Caco-2 (cell line): ENCODE measurements around the gene OR10J4. TPM values are rescaled to one million over a fixed set of nuclear protein-coding genes. Genes with fewer than 3 reads are reported as not detected.

Experiments
- BruUV-seq: library from RNA; stranded (reverse); fragments of 400-500 nt; replicated peaks from 2 replicates; lab custom pipeline; 2021; lab: Mats Ljungman, UMichigan
- CTCF ChIA-PET: fragments of 300-600 bp; sonication (Branson Sonifier 250); formaldehyde crosslinking; loops from one replicate; lab custom pipeline; 2022; ENCODE audit warnings: antibody characterized with exemption; lab: Charles Lee
- POLR2A ChIA-PET: fragments of 300-600 bp; sonication (Branson Sonifier 250); formaldehyde crosslinking; loops from one replicate; lab custom pipeline; 2022; ENCODE audit warnings: antibody characterized with exemption; lab: Charles Lee
- DNase-seq, 2 experiments: peaks; one replicate each; pipeline versions ENCODE4 v3.0.0 to v3.0.0-alpha.2; 2020 to 2022
- H3K27me3 ChIP-seq: replicated peaks from 2 replicates; pipeline ENCODE4 v1.6.0; 2011; ENCODE audit warnings: low read length; ENCODE audit not compliant: control insufficient read depth, insufficient read depth
- H3K36me3 ChIP-seq: 2 replicates; pipeline ENCODE4 v1.5.1; 2011; ENCODE audit warnings: low read length; ENCODE audit not compliant: control insufficient read depth, insufficient read depth
- H3K4me1 ChIP-seq: fragments of 250-450 bp; sonication (Bioruptor Pico); 2 replicates; pipeline ENCODE4 v1.5.1; 2020; ENCODE audit warnings: mild to moderate bottlenecking
- H3K4me3 ChIP-seq: 2 replicates; pipeline ENCODE4 v1.5.1; 2011; ENCODE audit warnings: low read depth, mild to moderate bottlenecking, control low read depth, low read length
- H3K9me3 ChIP-seq: fragments of 250-450 bp; sonication (Bioruptor Pico); 2 replicates; pipeline ENCODE4 v1.5.1; 2020; ENCODE audit warnings: mild to moderate bottlenecking, moderate library complexity
- H3K27ac Mint-ChIP-seq: one replicate; pipeline ENCODE4 v1.8.0; 2022; ENCODE audit warnings: mixed read lengths; ENCODE audit not compliant: unreplicated experiment
- H3K27me3 Mint-ChIP-seq: one replicate; pipeline ENCODE4 v1.8.0; 2022; ENCODE audit warnings: mixed read lengths; ENCODE audit not compliant: insufficient read depth, unreplicated experiment
- H3K36me3 Mint-ChIP-seq: one replicate; pipeline ENCODE4 v1.8.0; 2022; ENCODE audit warnings: mild to moderate bottlenecking, mixed read lengths; ENCODE audit not compliant: insufficient read depth, unreplicated experiment
- H3K4me1 Mint-ChIP-seq: one replicate; pipeline ENCODE4 v1.8.0; 2022; ENCODE audit warnings: low read depth, mixed read lengths; ENCODE audit not compliant: unreplicated experiment
- H3K4me3 Mint-ChIP-seq: one replicate; pipeline ENCODE4 v1.8.0; 2022; ENCODE audit warnings: mild to moderate bottlenecking, moderate library complexity, mixed read lengths; ENCODE audit not compliant: unreplicated experiment
- H3K9me3 Mint-ChIP-seq: one replicate; pipeline ENCODE4 v1.8.0; 2022; ENCODE audit warnings: mixed read lengths; ENCODE audit not compliant: unreplicated experiment
- intact Hi-C: fragments of 100-400 bp; cut with micrococcal nuclease; formaldehyde crosslinking; loops from one replicate; pipeline ENCODE4 v1.10.0; 2022; ENCODE audit not compliant: unreplicated experiment
- total RNA-seq: library from RNA; stranded (reverse); gene quantifications from 2 replicates; pipeline ENCODE4 v1.2.3, GENCODE V29; 2022
- TF ChIP-seq, protein P1 (sequence below), 2 experiments: fragments of 200-600 bp in 1 of 2; IDR thresholded peaks; 1 replicate in 1 of 2; 2 replicates in 1 of 2; pipeline versions ENCODE4 v1.5.1 to v1.8.0; 2011 to 2022; ENCODE audit warnings: antibody characterized with exemption in 1 of 2, control low read depth in 1 of 2, inconsistent platforms in 1 of 2, low read depth in 1 of 2, low read length in 1 of 2, mild to moderate bottlenecking in 1 of 2, moderate library complexity in 1 of 2; ENCODE audit not compliant: insufficient read depth in 1 of 2, severe bottlenecking in 1 of 2, unreplicated experiment in 1 of 2

Gene OR10J4
- total RNA-seq, 1 experiment from 2014 or later, result not detected

DNA sequence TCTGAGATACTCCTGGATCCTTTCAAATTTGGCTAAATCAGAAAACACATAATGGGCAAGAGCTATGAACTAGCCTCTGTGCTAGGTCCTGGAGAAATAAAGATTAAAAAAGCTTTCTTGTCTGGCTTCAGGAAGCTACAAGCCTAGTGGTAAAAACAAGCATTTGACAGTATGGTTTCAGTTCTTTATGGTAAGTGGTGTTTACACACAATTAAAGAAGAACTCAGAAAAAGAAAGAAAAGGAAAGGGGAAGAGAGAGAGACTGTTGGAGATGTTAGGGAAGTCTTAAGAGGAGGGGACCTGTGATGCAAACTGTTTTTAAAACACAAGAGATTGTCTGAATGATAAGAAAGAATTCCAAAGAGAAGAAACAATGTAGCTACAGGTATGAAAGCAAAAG, 9.4 kb downstream of the OR10J4 start:
- no peaks in the 10 kb centered on the region for H3K27me3 Mint-ChIP-seq
- Histone ChIP-seq H3K4me3 (no peak overlapping the region), H3K27me3 (no peaks in the 10 kb centered on the region), H3K4me1 (peaks cover 6% of the 10 kb centered on the region), H3K36me3 (no peaks in the 10 kb centered on the region), H3K9me3 (no peaks in the 10 kb centered on the region)
- ChIA-PET CTCF (no interaction called here), POLR2A (no interaction called here)
- H3K9me3 Mint-ChIP-seq, result no peaks in the 10 kb centered on the region
- no peak overlapping the region for H3K4me3 Mint-ChIP-seq
- no peaks in the 10 kb centered on the region for H3K4me1 Mint-ChIP-seq
- no peak overlapping the region for H3K27ac Mint-ChIP-seq
- BruUV-seq, result no TSS peak
- H3K36me3 Mint-ChIP-seq, result no peaks in the 10 kb centered on the region
- no peak for DNase-seq
- TF ChIP-seq, protein P1, sequence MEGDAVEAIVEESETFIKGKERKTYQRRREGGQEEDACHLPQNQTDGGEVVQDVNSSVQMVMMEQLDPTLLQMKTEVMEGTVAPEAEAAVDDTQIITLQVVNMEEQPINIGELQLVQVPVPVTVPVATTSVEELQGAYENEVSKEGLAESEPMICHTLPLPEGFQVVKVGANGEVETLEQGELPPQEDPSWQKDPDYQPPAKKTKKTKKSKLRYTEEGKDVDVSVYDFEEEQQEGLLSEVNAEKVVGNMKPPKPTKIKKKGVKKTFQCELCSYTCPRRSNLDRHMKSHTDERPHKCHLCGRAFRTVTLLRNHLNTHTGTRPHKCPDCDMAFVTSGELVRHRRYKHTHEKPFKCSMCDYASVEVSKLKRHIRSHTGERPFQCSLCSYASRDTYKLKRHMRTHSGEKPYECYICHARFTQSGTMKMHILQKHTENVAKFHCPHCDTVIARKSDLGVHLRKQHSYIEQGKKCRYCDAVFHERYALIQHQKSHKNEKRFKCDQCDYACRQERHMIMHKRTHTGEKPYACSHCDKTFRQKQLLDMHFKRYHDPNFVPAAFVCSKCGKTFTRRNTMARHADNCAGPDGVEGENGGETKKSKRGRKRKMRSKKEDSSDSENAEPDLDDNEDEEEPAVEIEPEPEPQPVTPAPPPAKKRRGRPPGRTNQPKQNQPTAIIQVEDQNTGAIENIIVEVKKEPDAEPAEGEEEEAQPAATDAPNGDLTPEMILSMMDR (IDR thresholded peaks at IDR 0.05; ENCODE audit: insufficient read depth in 1 of 2, low read depth in 1 of 2, low read length in 1 of 2, severe bottlenecking in 1 of 2, unreplicated experiment in 1 of 2), result no peak
- intact Hi-C loops, result no loop called here

DNA sequence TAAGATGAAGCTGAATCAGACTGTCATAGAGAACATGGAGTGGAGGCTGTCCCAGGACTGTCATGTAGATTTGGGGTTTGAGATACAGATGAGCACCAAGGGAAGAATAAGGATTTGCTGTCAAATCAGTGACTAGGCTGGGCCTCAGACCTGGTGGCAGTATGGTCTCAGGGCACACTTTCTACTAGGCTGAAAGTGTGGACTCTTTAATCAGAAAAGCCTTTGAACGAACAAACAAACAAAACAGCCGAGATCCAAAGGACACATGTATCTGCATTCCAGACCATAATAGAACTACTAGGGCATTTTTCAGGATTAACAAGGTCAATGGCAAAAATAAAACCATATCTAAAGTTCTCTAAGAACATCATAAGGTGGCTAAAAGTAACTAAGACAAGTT, 10.4 kb downstream of the OR10J4 start:
- TF ChIP-seq, protein P1 (IDR thresholded peaks at IDR 0.05; ENCODE audit: insufficient read depth in 1 of 2, low read depth in 1 of 2, low read length in 1 of 2, severe bottlenecking in 1 of 2, unreplicated experiment in 1 of 2), result no peak
- Histone ChIP-seq H3K36me3 (no peaks in the 10 kb centered on the region), H3K4me3 (no peak overlapping the region), H3K9me3 (no peaks in the 10 kb centered on the region), H3K4me1 (peaks cover 6% of the 10 kb centered on the region), H3K27me3 (no peaks in the 10 kb centered on the region)
- CTCF ChIA-PET, result no interaction called here
- Mint-ChIP-seq H3K9me3 (peaks cover 1% of the 10 kb centered on the region), H3K4me1 (no peaks in the 10 kb centered on the region), H3K27ac (no peak overlapping the region), H3K4me3 (no peak overlapping the region), H3K36me3 (no peaks in the 10 kb centered on the region), H3K27me3 (no peaks in the 10 kb centered on the region)
- POLR2A ChIA-PET, result no interaction called here
- BruUV-seq, result no TSS peak
- no peak for DNase-seq
- intact Hi-C loops, result no loop called here

DNA sequence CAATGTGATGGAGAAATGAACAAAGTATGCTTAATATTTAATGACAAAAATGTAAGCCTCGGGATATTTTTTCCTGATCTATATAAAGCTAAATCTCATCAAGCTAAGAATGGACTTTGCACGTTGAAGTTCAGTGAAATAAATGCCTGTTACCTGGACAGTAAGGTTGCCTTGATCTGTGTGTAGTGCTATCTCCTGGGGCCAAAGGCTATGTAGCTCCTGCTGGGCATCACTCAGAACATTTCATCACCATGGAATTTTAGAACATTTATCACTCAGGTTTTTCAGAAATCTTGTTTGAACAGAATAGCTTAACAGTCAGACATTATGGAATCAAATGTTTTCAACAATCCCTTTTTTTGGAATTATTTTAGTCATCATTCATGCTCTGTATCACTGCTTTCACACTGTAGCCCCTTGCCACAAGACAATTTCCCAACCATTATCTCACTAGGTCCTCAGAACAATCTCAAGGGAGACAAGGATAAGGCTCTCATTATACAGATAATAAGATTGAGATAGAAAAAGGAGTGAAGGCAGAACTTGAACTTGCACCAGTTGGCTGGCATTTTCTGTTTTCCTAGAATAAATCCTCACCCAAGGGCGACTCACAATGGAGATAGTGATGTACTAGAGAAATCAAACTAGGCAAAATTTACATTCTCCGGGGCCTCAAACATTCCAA, 11.2 kb downstream of the OR10J4 start:
- no peak overlapping the region for H3K4me3 Mint-ChIP-seq
- BruUV-seq, result no TSS peak
- no peak overlapping the region for H3K27ac Mint-ChIP-seq
- CTCF ChIA-PET, result no interaction called here
- Histone ChIP-seq H3K4me3 (no peak overlapping the region), H3K9me3 (no peaks in the 10 kb centered on the region), H3K27me3 (no peaks in the 10 kb centered on the region), H3K36me3 (no peaks in the 10 kb centered on the region), H3K4me1 (peaks cover 6% of the 10 kb centered on the region)
- POLR2A ChIA-PET, result interaction anchor here (0.5 kb wide), 1 partner anchor 515 kb away, joined by 3 read pairs; no protein-coding TSS in a partner anchor
- intact Hi-C loops, result no loop called here
- no peaks in the 10 kb centered on the region for H3K36me3 Mint-ChIP-seq
- no peak for DNase-seq
- H3K27me3 Mint-ChIP-seq, result no peaks in the 10 kb centered on the region
- H3K4me1 Mint-ChIP-seq, result no peaks in the 10 kb centered on the region
- peaks cover 9% of the 10 kb centered on the region for H3K9me3 Mint-ChIP-seq
- TF ChIP-seq, protein P1 (IDR thresholded peaks at IDR 0.05; ENCODE audit: insufficient read depth in 1 of 2, low read depth in 1 of 2, low read length in 1 of 2, severe bottlenecking in 1 of 2, unreplicated experiment in 1 of 2), result no peak
